AML-193 (cell line): ENCODE measurements around the gene TTC3.
"Not testable (repeated sequence)": the region's sequence is repeated elsewhere in the genome, so short reads cannot be mapped to it uniquely, and the experiment has no call there.

Source experiments
- DNase-seq, 2 experiments: peaks; one replicate each; lab custom pipeline; 2025; lab: John Stamatoyannopoulos, UW

The TTC3 gene

GRCh38 chr21:37196847-37197246, 123.8 kb downstream of the TTC3 start:
- no peak for DNase-seq

- DNase-seq, result no peak
These were observed 124.7 kb downstream of the TTC3 start for GRCh38 chr21:37197746-37198145.

GRCh38 chr21:37199057-37199924, 126.2 kb downstream of the TTC3 start:
- no peak for DNase-seq

- DNase-seq, result no peak
These were observed 127.8 kb downstream of the TTC3 start for GRCh38 chr21:37200641-37201480.

- no peak for DNase-seq
These were observed 129.4 kb downstream of the TTC3 start for GRCh38 chr21:37202221-37203110.

- DNase-seq, result no peak
These were observed 131.5 kb downstream of the TTC3 start for GRCh38 chr21:37204580-37204979.

GRCh38 chr21:37206496-37206895, 133.4 kb downstream of the TTC3 start:
- no peak for DNase-seq

- no peak for DNase-seq
These were observed 134.5 kb downstream of the TTC3 start for GRCh38 chr21:37207441-37208009.

GRCh38 chr21:37208056-37208721, 135.1 kb downstream of the TTC3 start:
- peak; percentile 57 to 60 for DNase-seq

GRCh38 chr21:37208741-37209225, 135.7 kb downstream of the TTC3 start:
- DNase-seq, result no peak

GRCh38 chr21:37210130-37210529, 137.1 kb downstream of the TTC3 start:
- no peak for DNase-seq

GRCh38 chr21:37210799-37211198, 137.7 kb downstream of the TTC3 start:
- no peak for DNase-seq

GRCh38 chr21:37214952-37215351, 141.9 kb downstream of the TTC3 start:
- DNase-seq, result no peak

- DNase-seq, result peak; percentile 23 to 46
These were observed 146.8 kb downstream of the TTC3 start for GRCh38 chr21:37219761-37220432.

- peak; percentile 44 to 53 for DNase-seq
These were observed 147.5 kb downstream of the TTC3 start for GRCh38 chr21:37220433-37220980.

GRCh38 chr21:37220981-37221664, 148.1 kb downstream of the TTC3 start:
- DNase-seq, result peak; percentile 84 to 95

- DNase-seq, result not testable (repeated sequence)
These were observed 149.2 kb downstream of the TTC3 start for GRCh38 chr21:37222248-37222647.

- no peak for DNase-seq
These were observed 150.8 kb downstream of the TTC3 start for GRCh38 chr21:37223804-37224345.
